Fibroblast of peridontal ligament (primary cell): ENCODE measurements around the gene FOXD4L3.
"Not testable (repeated sequence)": the region's sequence is repeated elsewhere in the genome, so short reads cannot be mapped to it uniquely, and the experiment has no call there.

Source experiments
- DNase-seq: peaks from one replicate; pipeline ENCODE4 v3.0.0-alpha.2; 2010; ENCODE audit errors: extremely low read depth

The FOXD4L3 gene

DNA sequence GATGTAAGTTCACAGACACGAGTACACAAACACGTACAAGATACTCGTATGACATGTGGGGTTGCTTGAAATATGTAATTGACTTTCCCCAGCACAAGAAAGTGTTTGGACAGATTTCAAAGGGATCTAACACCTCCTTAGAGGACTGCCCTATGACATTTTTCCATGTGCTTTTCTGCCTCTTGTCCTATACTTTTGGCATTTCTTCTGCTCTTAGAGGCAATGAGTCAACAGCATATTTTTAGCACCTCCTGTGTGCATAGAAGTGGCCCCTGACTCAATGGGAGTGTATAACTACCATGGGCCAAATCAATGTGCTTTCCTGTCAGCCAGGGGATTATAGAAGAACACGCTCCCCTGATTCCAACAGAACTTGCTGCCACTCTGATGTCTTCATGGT lies 49.0 kb downstream of the FOXD4L3 start:
- not testable (repeated sequence) for DNase-seq
